ENCODE data around the gene UBXN7.
"Not testable (repeated sequence)": the region's sequence is repeated elsewhere in the genome, so short reads cannot be mapped to it uniquely, and the experiment has no call there.

UBXN7 gene

GRCh38 chr3:196418601-196419000 lies 13.6 kb downstream of the UBXN7 start:
- no peak for DNase-seq (ENCODE audit: low spot score)

GRCh38 chr3:196414469-196414868 lies 17.8 kb downstream of the UBXN7 start:
- DNase-seq (ENCODE audit: low spot score) = no peak

GRCh38 chr3:196412704-196413103 lies 19.5 kb downstream of the UBXN7 start:
- DNase-seq (ENCODE audit: low spot score) = no peak

- no peak for DNase-seq (ENCODE audit: low spot score)
These were observed 22.8 kb downstream of the UBXN7 start for GRCh38 chr3:196409409-196409808.

- no peak for DNase-seq (ENCODE audit: low spot score)
These were observed 23.5 kb downstream of the UBXN7 start for GRCh38 chr3:196408565-196409300.

GRCh38 chr3:196406811-196407470 lies 25.3 kb downstream of the UBXN7 start:
- no peak for DNase-seq (ENCODE audit: low spot score)

GRCh38 chr3:196400331-196400730 lies 31.9 kb downstream of the UBXN7 start:
- no peak for DNase-seq (ENCODE audit: low spot score)

- no peak for DNase-seq (ENCODE audit: low spot score)
These were observed 32.7 kb downstream of the UBXN7 start for GRCh38 chr3:196399485-196399945.

GRCh38 chr3:196398782-196399181 lies 33.4 kb downstream of the UBXN7 start:
- DNase-seq (ENCODE audit: low spot score) = no peak

GRCh38 chr3:196397941-196398340 lies 34.3 kb downstream of the UBXN7 start:
- DNase-seq (ENCODE audit: low spot score) = no peak

GRCh38 chr3:196390116-196390515 lies 42.1 kb downstream of the UBXN7 start:
- DNase-seq (ENCODE audit: low spot score) = no peak

- no peak for DNase-seq (ENCODE audit: low spot score)
These were observed 43.3 kb downstream of the UBXN7 start for GRCh38 chr3:196388956-196389355.

- not testable (repeated sequence) for DNase-seq (ENCODE audit: low spot score)
These were observed 44.3 kb downstream of the UBXN7 start for GRCh38 chr3:196387941-196388340.

- DNase-seq (ENCODE audit: low spot score) = not testable (repeated sequence)
These were observed 45.4 kb downstream of the UBXN7 start for GRCh38 chr3:196386797-196387196.

GRCh38 chr3:196386034-196386433 lies 46.2 kb downstream of the UBXN7 start:
- not testable (repeated sequence) for DNase-seq (ENCODE audit: low spot score)

- DNase-seq (ENCODE audit: low spot score) = not testable (repeated sequence)
These were observed 46.8 kb downstream of the UBXN7 start for GRCh38 chr3:196385446-196385845.

- DNase-seq (ENCODE audit: low spot score) = no peak
These were observed 53.9 kb downstream of the UBXN7 start for GRCh38 chr3:196378146-196378841.

- DNase-seq (ENCODE audit: low spot score) = no peak
These were observed 54.9 kb downstream of the UBXN7 start for GRCh38 chr3:196377321-196377720.

GRCh38 chr3:196365736-196366135 lies 66.5 kb downstream of the UBXN7 start:
- DNase-seq (ENCODE audit: low spot score) = no peak

- DNase-seq (ENCODE audit: low spot score) = no peak
These were observed 71.6 kb downstream of the UBXN7 start for GRCh38 chr3:196360586-196360985.

GRCh38 chr3:196358540-196358939 lies 73.7 kb downstream of the UBXN7 start:
- DNase-seq (ENCODE audit: low spot score) = not testable (repeated sequence)

GRCh38 chr3:196357905-196358304 lies 74.3 kb downstream of the UBXN7 start:
- no peak for DNase-seq (ENCODE audit: low spot score)

Measured in SK-N-DZ (cell line).